ENCODE measurements around the gene RHOU.

DNA sequence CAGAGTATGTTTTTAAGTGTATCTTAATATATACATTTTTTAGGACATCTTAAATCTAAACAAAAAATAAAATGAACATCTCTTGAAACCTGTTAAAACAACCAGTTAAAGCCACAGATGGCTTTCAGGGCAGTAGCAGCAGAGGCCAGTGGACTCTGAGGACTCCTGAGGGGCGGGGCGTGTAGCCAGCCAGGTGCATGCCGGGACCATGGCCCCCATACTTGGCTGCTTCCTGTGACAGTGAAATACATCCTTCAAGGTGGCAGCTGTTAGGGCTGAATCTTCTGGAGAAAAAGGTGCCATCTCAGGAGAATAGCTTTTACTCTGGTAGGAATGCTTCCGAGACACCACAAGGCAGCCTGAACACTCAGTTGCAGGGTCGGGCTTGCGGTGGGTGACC lies 9.6 kb downstream of the RHOU start:
- TF ChIP-seq, protein P1, sequence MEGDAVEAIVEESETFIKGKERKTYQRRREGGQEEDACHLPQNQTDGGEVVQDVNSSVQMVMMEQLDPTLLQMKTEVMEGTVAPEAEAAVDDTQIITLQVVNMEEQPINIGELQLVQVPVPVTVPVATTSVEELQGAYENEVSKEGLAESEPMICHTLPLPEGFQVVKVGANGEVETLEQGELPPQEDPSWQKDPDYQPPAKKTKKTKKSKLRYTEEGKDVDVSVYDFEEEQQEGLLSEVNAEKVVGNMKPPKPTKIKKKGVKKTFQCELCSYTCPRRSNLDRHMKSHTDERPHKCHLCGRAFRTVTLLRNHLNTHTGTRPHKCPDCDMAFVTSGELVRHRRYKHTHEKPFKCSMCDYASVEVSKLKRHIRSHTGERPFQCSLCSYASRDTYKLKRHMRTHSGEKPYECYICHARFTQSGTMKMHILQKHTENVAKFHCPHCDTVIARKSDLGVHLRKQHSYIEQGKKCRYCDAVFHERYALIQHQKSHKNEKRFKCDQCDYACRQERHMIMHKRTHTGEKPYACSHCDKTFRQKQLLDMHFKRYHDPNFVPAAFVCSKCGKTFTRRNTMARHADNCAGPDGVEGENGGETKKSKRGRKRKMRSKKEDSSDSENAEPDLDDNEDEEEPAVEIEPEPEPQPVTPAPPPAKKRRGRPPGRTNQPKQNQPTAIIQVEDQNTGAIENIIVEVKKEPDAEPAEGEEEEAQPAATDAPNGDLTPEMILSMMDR (conservative IDR thresholded peaks at IDR 0.05 in 1 of 2, IDR thresholded peaks at IDR 0.05 in 1 of 2; ENCODE audit: extremely low read depth in 1 of 2, insufficient read depth in 1 of 2, low read depth in 1 of 2, low read length in 2 of 2) = no peak
- TF ChIP-seq EZH2 (IDR thresholded peaks at IDR 0.05; ENCODE audit: borderline replicate concordance, low read length) = no peak

Data from mammary epithelial cell (primary cell).